Embryonic facial prominence (tissue), 1 donor: ENCODE measurements around the gene CD2AP.
"Not testable (repeated sequence)": the region's sequence is repeated elsewhere in the genome, so short reads cannot be mapped to it uniquely, and the experiment has no call there.

Source experiments
- DNase-seq: peaks from one replicate; pipeline ENCODE4 v3.0.0-alpha.2; 2016; ENCODE audit errors: extremely low spot score

CD2AP gene

DNA sequence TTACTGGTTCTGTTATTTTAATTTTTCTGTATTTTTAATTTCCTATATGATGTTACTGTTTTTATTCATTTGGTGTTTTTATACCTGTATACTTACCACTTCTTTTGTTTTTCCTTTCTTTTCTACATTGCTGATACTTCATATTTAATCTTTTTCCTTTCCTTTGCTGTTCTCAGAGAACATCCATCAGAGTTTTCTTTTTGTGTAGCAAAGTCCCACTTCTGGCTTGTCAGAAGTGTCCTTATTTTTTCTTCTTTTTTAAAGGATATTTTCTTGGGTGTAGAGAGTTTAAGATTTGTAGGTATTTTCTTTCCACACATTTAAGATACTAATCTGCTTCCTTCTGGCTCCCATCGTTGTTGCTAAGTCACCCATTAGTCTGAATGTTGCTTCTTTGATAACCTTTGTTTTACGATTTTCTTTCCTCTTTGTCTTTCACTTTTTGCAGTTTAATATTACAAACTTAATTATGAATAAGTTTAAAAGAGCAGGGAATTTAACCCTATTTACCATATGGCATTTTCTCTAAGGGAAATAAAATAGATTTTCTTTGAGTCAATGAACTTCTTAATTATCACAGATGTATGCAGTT is 18.5 kb downstream of the CD2AP start:
- DNase-seq, result no peak

- DNase-seq, result no peak
These were observed 19.5 kb downstream of the CD2AP start for GRCh38 chr6:47496935-47497579.

DNA sequence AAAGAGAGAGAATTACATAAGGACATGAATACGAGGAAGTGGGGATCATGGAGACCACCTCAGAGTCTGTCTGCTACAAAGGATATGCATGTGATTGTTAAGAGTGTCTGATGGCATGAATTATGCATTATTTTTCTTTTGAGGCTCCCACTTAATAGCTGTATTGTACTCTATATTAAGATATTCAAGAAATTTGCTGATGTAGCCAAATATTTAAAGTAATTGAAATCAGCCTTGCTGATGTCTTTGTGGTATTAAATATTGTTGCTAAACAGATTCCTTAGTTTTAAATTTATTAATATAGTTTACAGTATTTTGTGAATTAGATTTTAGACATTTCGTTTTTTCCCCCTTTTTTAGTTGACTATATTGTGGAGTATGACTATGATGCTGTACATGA is 25.3 kb downstream of the CD2AP start:
- DNase-seq, result no peak

DNA sequence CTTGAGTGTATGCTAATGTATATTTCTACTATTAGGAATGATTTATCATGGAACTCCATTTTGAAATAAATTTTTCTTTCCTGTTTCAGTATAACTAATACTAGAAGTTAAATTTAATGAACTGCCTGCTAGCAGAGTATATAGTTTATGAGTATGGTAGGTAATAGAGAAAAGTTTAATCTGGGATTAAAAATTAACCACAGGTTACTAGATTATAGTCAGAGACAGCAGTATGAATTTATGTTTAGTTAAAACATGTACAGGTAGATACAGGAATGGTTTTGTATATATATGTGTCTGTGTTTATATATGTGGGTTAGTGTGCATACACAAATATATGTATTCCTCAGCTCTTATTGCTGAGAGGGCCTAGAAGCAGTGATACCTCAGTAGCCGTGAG is 32.3 kb downstream of the CD2AP start:
- DNase-seq, result no peak

DNA sequence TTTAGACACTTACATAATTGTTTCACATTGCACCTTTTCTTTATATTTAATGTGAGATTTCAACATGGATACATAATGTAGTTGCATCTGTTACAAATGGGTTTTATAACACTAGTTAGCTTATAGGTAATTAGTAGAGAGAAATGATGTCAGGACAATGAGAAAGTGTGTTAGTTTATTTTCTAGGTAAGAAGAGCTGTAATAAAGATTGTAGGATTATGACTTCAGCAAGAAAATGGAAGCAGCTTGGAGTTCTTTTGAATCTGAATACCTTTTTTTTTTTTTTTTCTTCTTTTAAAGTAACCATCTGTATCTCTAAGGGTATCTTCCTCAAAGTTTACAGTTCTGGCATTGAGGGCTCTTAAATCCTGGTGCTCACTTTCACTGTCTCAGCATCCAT is 35.3 kb downstream of the CD2AP start:
- no peak for DNase-seq

GRCh38 chr6:47519279-47519678 is 41.7 kb downstream of the CD2AP start:
- DNase-seq, result no peak

DNA sequence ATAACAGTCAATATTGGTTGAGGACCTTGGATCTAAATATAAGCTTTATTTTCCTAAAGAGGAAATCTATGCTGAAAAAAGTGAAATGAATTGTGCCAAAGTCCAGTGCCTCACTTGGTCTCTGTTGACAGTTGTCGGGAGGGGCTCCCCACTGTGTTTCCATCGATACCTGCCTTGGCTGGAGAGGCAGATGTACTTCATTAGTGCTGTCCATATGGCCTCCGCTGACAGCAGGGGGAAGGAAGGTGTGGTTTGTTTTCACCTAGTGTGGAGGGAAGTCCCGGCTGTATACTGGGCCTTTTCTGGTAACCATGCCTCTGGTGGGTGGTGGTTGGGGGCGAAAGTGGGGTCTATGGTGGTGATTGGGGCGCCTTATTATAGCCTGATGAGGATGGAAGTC is 42.7 kb downstream of the CD2AP start:
- DNase-seq, result no peak

DNA sequence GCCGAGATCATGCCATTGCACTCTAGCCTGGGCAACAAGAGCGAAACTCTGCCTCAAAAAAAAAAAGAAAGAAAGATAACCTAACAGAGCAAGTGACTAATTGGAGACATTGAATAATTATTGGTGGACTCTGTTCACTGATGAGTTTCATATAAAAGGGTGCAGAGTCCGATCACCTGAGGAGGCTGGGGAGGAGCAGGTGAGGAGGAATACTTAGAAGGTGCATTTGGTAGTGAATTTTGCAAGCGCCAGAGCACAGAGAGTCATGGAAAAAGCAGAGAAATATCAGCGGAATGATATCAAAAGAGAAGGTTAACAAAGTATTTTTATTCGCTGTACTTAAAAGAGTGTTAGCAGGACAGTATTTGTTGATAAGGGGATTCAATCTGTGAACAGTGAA is 44.4 kb downstream of the CD2AP start:
- no peak for DNase-seq

DNA sequence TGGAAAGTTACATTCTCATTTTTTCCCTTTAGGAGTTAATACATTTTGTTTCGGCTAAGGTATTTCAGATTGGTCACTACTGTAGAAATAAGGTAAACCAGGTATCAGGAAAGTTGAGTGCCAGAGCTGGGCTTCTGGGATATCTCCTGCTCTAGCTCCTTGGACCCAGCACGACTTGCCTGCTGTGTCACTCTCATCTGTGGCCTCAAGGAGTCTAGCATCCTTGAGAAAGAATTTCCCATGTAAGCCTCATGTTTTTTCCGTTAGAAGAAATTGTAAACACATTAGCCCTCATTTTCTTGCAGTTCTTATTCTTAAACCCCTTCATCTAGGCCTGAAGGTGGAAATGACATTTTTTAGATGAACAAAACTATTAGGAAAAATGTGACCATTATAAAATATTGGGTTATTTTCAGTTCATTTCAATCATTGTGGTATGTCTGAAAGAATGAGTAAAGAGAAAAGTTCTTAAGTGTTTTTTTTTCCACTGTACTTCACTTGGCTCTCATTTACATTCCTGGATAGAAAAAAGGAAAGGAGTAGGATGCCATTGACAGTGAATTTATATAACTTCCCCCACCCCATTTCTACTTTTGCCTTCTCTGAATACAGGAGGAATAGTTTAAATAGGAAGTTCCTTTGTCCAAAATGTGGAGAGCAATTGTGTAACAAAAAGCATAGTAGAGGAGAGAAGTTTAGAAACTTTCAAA is 46.7 kb downstream of the CD2AP start:
- no peak for DNase-seq

DNA sequence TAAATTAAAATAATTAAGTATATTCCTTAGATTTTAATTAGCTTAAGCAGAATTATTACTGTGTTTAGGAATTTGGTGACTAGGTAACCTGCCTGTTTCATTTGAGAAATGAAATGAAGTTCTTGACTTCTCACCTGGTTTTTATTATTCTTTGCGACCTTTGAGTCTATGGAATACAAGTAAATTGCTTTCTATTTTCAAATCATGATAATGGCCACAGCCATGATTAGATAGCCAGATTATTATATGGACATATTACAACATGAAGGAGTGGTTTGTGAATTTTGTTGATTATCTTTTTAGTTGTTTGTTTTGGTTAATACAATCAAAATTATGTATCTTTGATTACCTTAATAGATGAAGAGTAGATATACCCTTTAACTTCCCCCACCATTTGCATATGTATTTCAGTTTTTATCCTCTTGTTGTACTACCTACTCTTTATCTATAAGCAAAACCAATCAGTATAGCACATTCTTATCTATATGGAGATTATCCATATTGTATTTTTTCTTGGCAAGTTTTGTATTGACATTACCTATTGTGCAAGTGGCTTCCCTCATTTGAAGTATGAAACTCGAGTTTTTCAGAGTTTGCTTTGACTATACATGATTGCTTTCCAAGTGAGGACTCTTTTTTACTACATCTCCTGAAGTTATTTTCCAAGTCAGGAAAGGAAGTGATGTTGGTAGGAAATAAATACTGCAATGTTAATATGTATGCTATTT is 47.9 kb downstream of the CD2AP start:
- DNase-seq, result no peak

- DNase-seq, result no peak
These were observed 49.7 kb downstream of the CD2AP start for GRCh38 chr6:47527274-47527673.

GRCh38 chr6:47529734-47530133 is 52.1 kb downstream of the CD2AP start:
- DNase-seq, result no peak

DNA sequence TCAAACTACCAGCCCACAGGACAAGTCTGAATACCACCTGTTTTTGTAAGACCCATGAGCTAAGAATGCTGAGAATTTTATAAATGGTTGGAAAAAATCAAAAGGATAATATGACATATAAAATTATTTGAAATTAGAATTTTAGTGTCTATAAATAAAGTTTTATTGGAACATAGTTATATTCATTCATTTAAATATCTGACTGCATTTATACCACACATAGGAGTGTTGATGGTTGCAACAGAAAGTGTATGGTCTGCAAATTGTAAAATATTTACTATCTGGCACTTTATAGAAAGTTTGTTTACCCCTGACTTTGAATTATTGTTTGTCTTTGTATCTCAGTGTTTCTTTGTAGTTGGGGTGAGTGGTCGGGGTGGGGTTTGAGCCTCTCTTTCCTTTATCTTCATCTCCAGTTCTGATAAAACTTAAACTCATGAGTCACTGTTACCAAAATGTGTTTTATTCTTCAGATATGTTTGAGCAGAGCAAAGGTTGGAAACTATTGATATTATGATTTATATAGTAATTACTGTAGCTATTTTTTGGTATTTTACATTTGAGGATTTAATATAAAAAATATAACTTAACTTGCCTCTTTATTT is 55.5 kb downstream of the CD2AP start:
- DNase-seq, result no peak

DNA sequence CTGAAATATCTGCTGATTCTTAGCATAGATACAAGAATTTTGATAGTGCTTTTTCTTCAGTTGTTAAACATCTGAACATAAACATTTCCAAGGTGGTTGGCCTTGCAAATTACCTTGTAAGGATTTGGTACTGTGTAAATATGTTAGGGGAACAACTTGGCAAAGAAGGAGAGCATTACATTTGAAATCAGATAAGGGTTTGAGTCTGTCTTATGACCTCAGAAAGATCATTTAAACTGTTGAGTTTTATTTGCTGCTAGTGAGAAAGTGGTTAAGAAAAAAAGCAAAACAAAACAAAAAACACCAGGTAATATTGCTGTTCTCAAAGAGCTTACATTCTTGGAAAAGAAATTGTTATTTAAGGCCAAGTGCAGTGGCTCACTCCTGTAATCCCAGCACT is 56.5 kb downstream of the CD2AP start:
- DNase-seq, result no peak

DNA sequence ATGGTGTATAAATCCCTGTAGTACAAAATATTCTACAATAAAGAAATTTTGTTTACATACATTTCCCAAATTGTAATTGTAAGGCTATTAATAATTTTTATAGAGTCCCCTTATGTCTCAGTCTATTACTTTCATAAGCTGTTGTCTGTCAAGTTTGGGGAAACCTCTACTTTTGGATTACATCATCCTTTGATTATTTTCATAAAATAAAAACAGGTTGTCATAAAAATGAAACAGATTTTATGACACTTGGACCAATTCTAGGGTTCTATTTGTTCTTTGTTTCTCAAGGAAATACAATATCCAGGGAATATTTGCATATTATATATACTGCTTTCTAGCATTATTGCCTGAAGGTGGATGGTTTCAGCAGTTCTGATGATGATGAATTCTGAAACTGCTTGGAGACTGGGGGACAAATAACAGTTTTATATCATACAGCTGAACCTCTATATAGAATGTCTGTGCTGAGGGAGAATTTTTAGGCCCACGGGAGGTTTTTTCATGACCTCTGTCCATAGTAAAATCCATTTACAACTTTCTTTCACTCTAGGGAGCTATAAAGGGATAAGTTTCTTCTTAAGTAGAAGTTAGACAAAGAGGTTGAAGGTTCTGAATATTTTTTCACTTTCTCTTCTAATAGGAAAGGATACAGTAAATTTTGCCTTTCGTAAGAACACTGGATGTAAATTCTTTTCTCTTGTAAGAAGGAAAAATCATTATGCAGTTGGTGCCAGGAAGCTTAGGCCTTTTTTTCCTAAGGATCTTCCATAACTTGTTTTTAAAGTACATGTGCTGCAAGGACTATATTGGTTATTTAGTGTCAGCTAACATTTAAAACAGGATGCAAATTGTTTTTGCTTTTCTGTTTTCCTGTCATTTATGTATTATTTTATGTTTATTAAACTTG is 58.0 kb downstream of the CD2AP start:
- DNase-seq, result no peak

DNA sequence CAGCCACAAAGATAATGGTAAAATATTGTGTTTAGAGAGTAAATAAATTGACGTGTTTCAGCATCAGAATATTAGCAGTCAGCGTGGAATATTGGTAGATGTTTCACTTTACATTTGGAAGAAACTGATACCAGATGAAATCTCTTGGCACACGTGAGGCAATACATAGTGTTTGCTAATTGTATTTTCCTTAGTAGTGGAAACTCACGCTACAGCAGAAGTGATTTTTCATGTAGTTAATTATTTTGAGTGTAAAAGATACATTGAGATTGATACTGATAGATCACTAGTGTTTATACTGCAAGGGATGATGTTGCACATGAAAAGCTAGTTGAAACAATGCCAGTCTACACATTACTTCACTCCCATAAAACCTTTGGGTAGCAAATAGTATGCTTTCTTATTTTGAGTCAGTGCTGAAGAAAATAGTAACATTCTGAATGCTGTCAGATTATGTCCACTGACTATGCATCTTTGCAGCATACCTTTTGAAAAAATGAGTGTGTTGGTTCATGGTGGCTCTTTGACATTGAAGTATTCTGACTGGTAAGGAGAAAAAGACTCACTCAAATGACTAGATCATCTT is 59.3 kb downstream of the CD2AP start:
- no peak for DNase-seq

DNA sequence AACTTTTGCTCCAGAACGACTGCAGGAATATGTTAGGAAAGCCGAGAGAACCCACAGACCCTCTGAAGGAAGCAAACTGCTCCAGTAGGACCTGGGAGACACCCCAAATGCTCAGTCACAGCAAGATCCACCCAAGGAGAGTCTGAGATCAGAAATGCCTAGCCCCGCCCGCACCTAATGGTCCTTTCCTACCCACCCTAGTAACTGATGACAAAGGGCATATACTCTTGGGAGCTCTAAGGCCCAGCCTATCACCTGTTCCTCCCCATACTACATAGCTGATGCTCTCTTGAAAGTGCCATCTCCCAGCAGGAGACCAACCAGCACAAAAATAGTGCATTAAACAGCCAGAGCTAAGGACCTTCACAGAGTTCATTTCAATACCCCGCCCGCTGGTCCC is 67.6 kb downstream of the CD2AP start:
- DNase-seq, result no peak

DNA sequence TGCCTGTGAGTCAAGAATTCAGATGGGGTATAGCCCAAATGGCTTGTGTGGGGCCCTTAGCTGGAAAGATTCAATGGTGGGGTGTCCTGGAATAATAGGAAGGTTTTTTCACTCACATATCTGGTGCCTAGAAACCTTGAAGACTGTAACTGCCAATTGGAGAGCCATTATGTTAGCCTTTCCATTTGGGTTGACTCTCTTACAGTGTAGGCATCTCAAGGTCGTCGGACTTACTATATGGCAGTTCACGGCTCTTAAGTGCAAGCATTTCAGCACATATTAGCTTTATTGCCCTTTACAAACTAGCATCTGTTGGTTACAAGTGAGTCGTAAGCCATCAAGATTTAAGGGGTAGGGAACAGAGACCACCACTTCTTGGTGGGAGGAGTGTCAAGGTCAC is 74.1 kb downstream of the CD2AP start:
- DNase-seq, result no peak

- DNase-seq, result no peak
These were observed 74.7 kb downstream of the CD2AP start for GRCh38 chr6:47552319-47552718.

DNA sequence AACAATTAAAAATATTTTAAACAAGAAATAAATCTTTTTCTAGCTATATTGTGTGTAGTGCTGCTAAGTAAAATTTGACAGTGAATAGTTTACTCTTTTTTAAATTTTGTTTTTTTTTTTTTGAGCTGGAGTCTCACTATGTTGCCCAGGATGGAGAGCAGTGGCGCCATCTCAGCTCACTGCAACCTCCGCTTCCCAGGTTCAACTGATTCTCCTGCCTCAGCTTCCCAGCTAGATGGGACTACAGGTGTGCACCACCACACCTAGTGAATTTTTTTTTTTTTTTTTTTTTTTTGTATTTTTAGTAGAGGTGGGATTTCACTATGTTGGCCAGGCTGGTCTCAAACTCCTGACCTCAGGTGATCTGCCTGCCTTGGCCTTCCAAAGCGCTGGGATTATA is 75.7 kb downstream of the CD2AP start:
- DNase-seq, result not testable (repeated sequence)

- not testable (repeated sequence) for DNase-seq
These were observed 78.9 kb downstream of the CD2AP start for GRCh38 chr6:47556459-47556858.
